ENCODE data around the gene UNC5B.

Gene UNC5B

GRCh38 chr10:71301371-71301916, 89.1 kb downstream of the UNC5B start:
- DNase-seq = no peak

- DNase-seq = no peak
Observed at GRCh38 chr10:71302451-71302850, 90.1 kb downstream of the UNC5B start.

GRCh38 chr10:71302874-71303568, 90.7 kb downstream of the UNC5B start:
- peak; percentile 62 for DNase-seq

- DNase-seq = no peak
Observed at GRCh38 chr10:71303569-71303907, 91.2 kb downstream of the UNC5B start.

GRCh38 chr10:71304914-71305313, 92.5 kb downstream of the UNC5B start:
- no peak for DNase-seq

- DNase-seq = no peak
Observed at GRCh38 chr10:71306979-71307378, 94.6 kb downstream of the UNC5B start.

GRCh38 chr10:71307469-71308085, 95.2 kb downstream of the UNC5B start:
- DNase-seq = no peak

GRCh38 chr10:71308244-71308643, 95.9 kb downstream of the UNC5B start:
- no peak for DNase-seq

GRCh38 chr10:71308985-71309384, 96.6 kb downstream of the UNC5B start:
- DNase-seq = no peak

- DNase-seq = no peak
Observed at GRCh38 chr10:71309919-71310318, 97.5 kb downstream of the UNC5B start.

- DNase-seq = no peak
Observed at GRCh38 chr10:71312220-71312619, 99.8 kb downstream of the UNC5B start.

GRCh38 chr10:71312811-71313789, 100.7 kb downstream of the UNC5B start:
- no peak for DNase-seq

- peak; percentile 48 to 59 for DNase-seq
Observed at GRCh38 chr10:71314028-71314693, 101.8 kb downstream of the UNC5B start.

- DNase-seq = no peak
Observed at GRCh38 chr10:71314694-71315225, 102.4 kb downstream of the UNC5B start.

- DNase-seq = peak; percentile 54 to 66
Observed at GRCh38 chr10:71316056-71316785, 103.9 kb downstream of the UNC5B start.

GRCh38 chr10:71316786-71317160, 104.4 kb downstream of the UNC5B start:
- no peak for DNase-seq

GRCh38 chr10:71317739-71318138, 105.4 kb downstream of the UNC5B start:
- DNase-seq = no peak

GRCh38 chr10:71319042-71319799, 106.9 kb downstream of the UNC5B start, which contains the start of gene SLC29A3:
SLC29A3 (plus strand) TSS chr10:71319259; CDS start chr10:71319310, 51 bp downstream.
- DNase-seq = peak; percentile 87 to 95

GRCh38 chr10:71319800-71320392, 107.5 kb downstream of the UNC5B start:
- DNase-seq = no peak

- no peak for DNase-seq
Observed at GRCh38 chr10:71320592-71320991, 108.2 kb downstream of the UNC5B start.
